ENCODE measurements around the gene UBXN6.

DNA sequence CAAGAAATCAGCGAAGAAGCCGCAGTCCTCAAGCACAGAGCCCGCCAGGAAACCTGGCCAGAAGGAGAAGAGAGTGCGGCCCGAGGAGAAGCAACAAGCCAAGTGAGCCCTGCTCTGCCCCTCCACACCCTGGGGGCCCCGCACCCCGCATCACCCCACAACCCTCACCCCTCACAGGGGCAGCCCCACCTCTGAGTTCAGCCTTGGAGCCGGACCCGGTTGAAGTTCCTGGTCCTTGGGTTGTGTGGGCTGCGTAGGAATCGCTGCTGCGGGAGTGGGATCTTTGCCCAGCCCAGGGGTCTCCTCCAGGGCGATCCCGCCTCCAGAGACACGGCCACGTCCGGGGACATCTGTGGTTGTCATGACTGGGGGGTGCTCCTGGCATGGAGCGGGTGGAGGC lies 38.7 kb upstream of the UBXN6 start:
- TF ChIP-seq ELF1 (IDR thresholded peaks at IDR 0.05; ENCODE audit: borderline replicate concordance, low read depth) (no peak), CTCF (IDR thresholded peaks at IDR 0.05 in 2 of 3, conservative IDR thresholded peaks at IDR 0.05 in 1 of 3; ENCODE audit: borderline replicate concordance in 1 of 3, insufficient read depth in 1 of 3, low read depth in 2 of 3, low read length in 2 of 3) (no peak), REST (IDR thresholded peaks at IDR 0.05; ENCODE audit: low read depth) (no peak), SP1 (IDR thresholded peaks at IDR 0.05; ENCODE audit: low read depth) (no peak), POLR2AphosphoS5 (IDR thresholded peaks at IDR 0.05; ENCODE audit: low read depth, low read length) (no peak), POLR2A (IDR thresholded peaks at IDR 0.05; ENCODE audit: borderline replicate concordance, extremely low read depth, insufficient read depth, insufficient read length) (no peak), EZH2phosphoT487 (IDR thresholded peaks at IDR 0.05; ENCODE audit: borderline replicate concordance) (no peak), EZH2 (IDR thresholded peaks at IDR 0.05) (no peak), ZBTB33 (IDR thresholded peaks at IDR 0.05; ENCODE audit: extremely low read depth, insufficient replicate concordance, low read length) (no peak), JUND (IDR thresholded peaks at IDR 0.05) (no peak)
- TF ChIP-seq, protein P1, sequence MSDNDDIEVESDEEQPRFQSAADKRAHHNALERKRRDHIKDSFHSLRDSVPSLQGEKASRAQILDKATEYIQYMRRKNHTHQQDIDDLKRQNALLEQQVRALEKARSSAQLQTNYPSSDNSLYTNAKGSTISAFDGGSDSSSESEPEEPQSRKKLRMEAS (IDR thresholded peaks at IDR 0.05) = no peak
